Trophoblast cell (in vitro differentiated cells and primary cell): ENCODE results near the gene PPP4C.

ENCODE experiments used
- DNase-seq, 2 donors: peaks; one replicate each; pipeline ENCODE4 v3.0.0-alpha.2; 2016
- H2AFZ ChIP-seq: 2 replicates; pipeline ENCODE4 v1.6.1; 2013; ENCODE audit warnings: low read length, moderate library complexity, mild to moderate bottlenecking; ENCODE audit not compliant: insufficient read depth, poor library complexity
- H2AK5ac ChIP-seq: 2 replicates; pipeline ENCODE4 v1.6.1; 2013; ENCODE audit warnings: mild to moderate bottlenecking, low read length
- H2BK120ac ChIP-seq: 2 replicates; pipeline ENCODE4 v1.6.1; 2013; ENCODE audit warnings: low read length, mild to moderate bottlenecking, moderate library complexity; ENCODE audit not compliant: insufficient read depth, poor library complexity
- H2BK12ac ChIP-seq: 2 replicates; pipeline ENCODE4 v1.6.1; 2013; ENCODE audit warnings: mild to moderate bottlenecking, low read length, moderate library complexity
- H2BK5ac ChIP-seq: 2 replicates; pipeline ENCODE4 v1.6.1; 2013; ENCODE audit warnings: low read length, low read depth, moderate library complexity, mild to moderate bottlenecking; ENCODE audit not compliant: poor library complexity
- H3K14ac ChIP-seq: 2 replicates; pipeline ENCODE4 v1.6.1; 2013; ENCODE audit warnings: mild to moderate bottlenecking, low read length
- H3K18ac ChIP-seq: 2 replicates; pipeline ENCODE4 v1.6.1; 2013; ENCODE audit warnings: mild to moderate bottlenecking, low read length
- H3K23ac ChIP-seq: 2 replicates; pipeline ENCODE4 v1.6.1; 2013; ENCODE audit warnings: low read length
- H3K27ac ChIP-seq: 2 replicates; pipeline ENCODE4 v1.5.1; 2013; ENCODE audit warnings: low read depth, mild to moderate bottlenecking, inconsistent platforms, low read length, moderate library complexity
- H3K27me3 ChIP-seq: 2 replicates; pipeline ENCODE4 v1.6.1; 2013; ENCODE audit warnings: inconsistent platforms, mild to moderate bottlenecking, low read length, moderate library complexity; ENCODE audit not compliant: insufficient read depth
- H3K36me3 ChIP-seq, 2 experiments: 1 replicate in 1 of 2; 2 replicates in 1 of 2; pipeline ENCODE4 v1.6.1; 2013; ENCODE audit warnings: low read length in 2 of 2, mild to moderate bottlenecking in 2 of 2, moderate library complexity in 1 of 2; ENCODE audit not compliant: insufficient read depth in 2 of 2, control insufficient read depth in 1 of 2
- H3K4ac ChIP-seq: 2 replicates; pipeline ENCODE4 v1.6.1; 2013; ENCODE audit warnings: low read depth, mild to moderate bottlenecking, low read length, moderate library complexity
- H3K4me1 ChIP-seq, 2 experiments: 1 replicate in 1 of 2; 2 replicates in 1 of 2; pipeline ENCODE4 v1.6.1; 2013; ENCODE audit warnings: low read length in 2 of 2, mild to moderate bottlenecking in 2 of 2, moderate library complexity in 1 of 2; ENCODE audit not compliant: insufficient read depth in 2 of 2, control insufficient read depth in 1 of 2
- H3K4me2 ChIP-seq: 2 replicates; pipeline ENCODE4 v1.6.1; 2013; ENCODE audit warnings: inconsistent platforms, mild to moderate bottlenecking, low read length, moderate library complexity
- H3K4me3 ChIP-seq: 2 replicates; pipeline ENCODE4 v1.5.1; 2013; ENCODE audit warnings: mild to moderate bottlenecking, low read depth, low read length, inconsistent platforms
- H3K79me1 ChIP-seq: one replicate; pipeline ENCODE4 v1.6.1; 2013; ENCODE audit warnings: low read length
- H3K79me2 ChIP-seq: 2 replicates; pipeline ENCODE4 v1.6.1; 2013; ENCODE audit warnings: low read length, mild to moderate bottlenecking; ENCODE audit not compliant: control insufficient read depth, insufficient read depth, poor library complexity
- H3K9ac ChIP-seq: 2 replicates; pipeline ENCODE4 v1.6.1; 2013; ENCODE audit warnings: mild to moderate bottlenecking, low read length
- H3K9me3 ChIP-seq: 2 replicates; pipeline ENCODE4 v1.6.1; 2013; ENCODE audit warnings: low read depth, mild to moderate bottlenecking, control low read depth, inconsistent platforms, low read length; ENCODE audit not compliant: insufficient read depth
- H4K12ac ChIP-seq: 2 replicates; pipeline ENCODE4 v1.6.1; 2013; ENCODE audit warnings: low read depth, mild to moderate bottlenecking, low read length, moderate library complexity
- H4K8ac ChIP-seq: 2 replicates; pipeline ENCODE4 v1.6.1; 2013; ENCODE audit warnings: low read depth, mild to moderate bottlenecking, low read length, moderate library complexity
- H4K91ac ChIP-seq: one replicate; pipeline ENCODE4 v1.6.1; 2013; ENCODE audit warnings: low read depth, mild to moderate bottlenecking, low read length, moderate library complexity
- WGBS: extraction: QIAGEN DNeasy Blood & Tissue Kit; methylation state at CpG from one replicate; pipeline ENCODE4 v1.1.7; 2013; ENCODE audit warnings: missing lambda C conversion rate; ENCODE audit not compliant: insufficient read length, insufficient coverage; ENCODE audit errors: extremely low coverage; 5-methylcytosine and 5-hydroxymethylcytosine counted together

Gene PPP4C

DNA sequence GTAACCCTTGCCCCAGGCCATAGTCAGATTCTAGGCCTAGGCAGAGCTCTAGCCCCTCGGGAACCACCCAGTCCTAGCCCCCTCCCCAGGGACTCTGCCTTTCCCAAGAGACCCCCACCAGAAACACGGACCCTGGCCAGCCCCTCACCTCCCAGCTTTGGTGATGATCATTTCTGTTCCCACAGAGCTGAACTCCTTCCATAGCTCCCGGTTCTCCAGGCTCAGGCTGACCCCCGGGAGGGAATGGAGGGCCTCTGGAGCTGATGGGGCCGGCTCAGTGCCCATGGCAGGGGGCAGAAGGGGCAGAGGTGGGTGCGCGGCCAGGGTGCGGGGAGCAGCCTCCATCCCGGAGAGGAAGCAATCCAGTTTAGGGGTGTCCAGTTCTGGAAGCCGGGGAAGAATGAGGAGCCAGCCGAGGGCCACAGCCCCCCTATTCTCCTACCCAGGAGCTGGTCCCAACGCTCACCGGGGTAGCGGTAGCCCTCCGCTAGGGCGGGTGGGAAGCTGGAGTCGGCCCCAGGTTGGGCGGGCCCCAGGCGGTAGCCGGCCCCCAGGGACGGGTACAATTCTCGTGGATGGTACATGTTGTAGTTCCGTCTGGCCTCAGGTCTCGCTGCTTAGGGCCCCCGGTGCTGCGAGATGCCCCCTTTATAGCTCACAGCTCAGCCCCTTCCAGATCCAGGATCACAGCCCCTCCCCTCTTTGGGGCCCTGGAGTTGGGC, 15.0 kb downstream of the PPP4C start:
- Histone ChIP-seq H3K79me1 (peaks cover 28% of the 10 kb centered on the region), H3K14ac (peak overlapping the region; percentile 43), H4K91ac (peak overlapping the region; percentile 92), H3K36me3 (peaks cover 6 to 10% of the 10 kb centered on the region in 2 experiments), H3K9ac (no peak overlapping the region), H4K12ac (peak overlapping the region; percentile 31), H3K4me1 (peaks cover 30 to 40% of the 10 kb centered on the region in 2 experiments), H3K4me2 (peak overlapping the region; percentile 71), H3K4me3 (no peak overlapping the region), H3K9me3 (peaks cover 4% of the 10 kb centered on the region), H2AFZ (no peak overlapping the region), H4K8ac (peak overlapping the region; percentile 72), H2BK120ac (peak overlapping the region; percentile 40), H3K4ac (peak overlapping the region; percentile 5), H3K79me2 (peaks cover 10% of the 10 kb centered on the region), H3K27me3 (no peaks in the 10 kb centered on the region), H2BK5ac (peak overlapping the region; percentile 48), H2BK12ac (peak overlapping the region; percentile 89), H3K18ac (peak overlapping the region; percentile 31), H3K27ac (peak overlapping the region; percentile 86), H2AK5ac (peak overlapping the region; percentile 47), H3K23ac (no peak overlapping the region)
- DNase-seq: no peak
- no CpG with 5 or more reads among the region's 26 CpGs for WGBS

DNA sequence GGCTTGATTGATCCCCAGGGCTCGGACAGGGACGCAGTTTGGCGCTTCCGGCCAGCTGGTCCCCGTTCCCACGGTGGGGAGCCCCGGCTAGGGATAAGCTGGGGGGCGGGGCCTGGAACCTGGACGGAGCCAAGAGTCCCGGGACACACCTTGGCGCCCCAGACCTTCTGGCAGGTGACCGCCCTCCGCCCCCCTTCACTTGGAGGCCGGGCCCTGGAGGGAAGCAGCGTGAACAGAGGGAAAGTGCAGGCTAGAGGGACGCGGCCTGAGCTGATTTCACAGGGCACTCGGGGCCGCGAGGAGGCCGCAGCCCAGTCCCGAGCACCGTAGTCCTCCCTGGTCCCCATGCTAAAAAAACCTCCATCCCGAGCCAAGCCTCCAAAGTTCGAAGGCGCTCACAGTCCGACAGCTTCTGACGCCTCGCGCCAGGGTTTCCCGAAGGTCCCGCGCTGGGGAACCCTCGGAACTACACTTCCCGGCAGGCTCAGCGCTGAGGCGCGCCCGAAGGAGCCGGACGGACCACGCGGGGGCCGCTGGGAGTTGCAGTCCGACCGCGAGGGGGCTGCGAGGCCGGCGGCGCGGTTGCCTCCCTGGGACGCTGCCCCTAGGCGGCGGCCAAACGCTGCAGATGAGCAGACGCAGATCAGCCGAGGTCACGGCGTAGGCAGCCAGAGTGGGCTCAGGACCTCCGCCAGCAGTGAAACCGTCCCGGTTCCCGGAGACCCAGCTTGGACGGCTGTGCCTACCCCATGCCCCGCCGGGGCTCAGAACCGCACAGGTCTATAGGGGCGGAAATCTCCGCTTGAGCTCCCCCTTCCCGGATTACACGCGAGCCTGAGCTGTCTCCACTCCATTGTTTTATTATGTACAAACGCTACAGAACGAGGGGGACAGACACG, 15.9 kb downstream of the PPP4C start, which contains the start of gene TBX6:
TSS of gene TBX6 (minus strand) at position 451 of the 899 bp plus-strand sequence. CDS start 731 bp downstream, outside the sequence.
- Histone ChIP-seq H3K79me1 (peaks cover 33% of the 10 kb centered on the region), H2BK12ac (peak within 1 kb of the TSS; percentile 89), H3K4me3 (peak within 1 kb of the TSS; percentile 66), H2AK5ac (peak within 1 kb of the TSS; percentile 81), H4K91ac (peak within 1 kb of the TSS; percentile 92), H3K9me3 (peaks cover 9% of the 10 kb centered on the region), H2BK5ac (peak within 1 kb of the TSS; percentile 52), H3K27me3 (no peaks in the 10 kb centered on the region), H3K4me1 (peaks cover 34 to 44% of the 10 kb centered on the region in 2 experiments), H3K18ac (peak within 1 kb of the TSS; percentile 80), H2AFZ (peak within 1 kb of the TSS; percentile 83), H3K36me3 (peaks cover 3 to 5% of the 10 kb centered on the region in 2 experiments), H3K4me2 (peak within 1 kb of the TSS; percentile 97), H4K12ac (peak within 1 kb of the TSS; percentile 82), H3K4ac (peak within 1 kb of the TSS; percentile 24), H3K14ac (peak within 1 kb of the TSS; percentile 78), H3K9ac (peak within 1 kb of the TSS; percentile 73), H3K27ac (peak within 1 kb of the TSS; percentile 86), H2BK120ac (peak within 1 kb of the TSS; percentile 58), H3K79me2 (peaks cover 12% of the 10 kb centered on the region), H3K23ac (no peak within 1 kb of the TSS), H4K8ac (peak within 1 kb of the TSS; percentile 88)
- peak; percentile 94 to 98 for DNase-seq
- WGBS: no CpG with 5 or more reads among the region's 76 CpGs

DNA sequence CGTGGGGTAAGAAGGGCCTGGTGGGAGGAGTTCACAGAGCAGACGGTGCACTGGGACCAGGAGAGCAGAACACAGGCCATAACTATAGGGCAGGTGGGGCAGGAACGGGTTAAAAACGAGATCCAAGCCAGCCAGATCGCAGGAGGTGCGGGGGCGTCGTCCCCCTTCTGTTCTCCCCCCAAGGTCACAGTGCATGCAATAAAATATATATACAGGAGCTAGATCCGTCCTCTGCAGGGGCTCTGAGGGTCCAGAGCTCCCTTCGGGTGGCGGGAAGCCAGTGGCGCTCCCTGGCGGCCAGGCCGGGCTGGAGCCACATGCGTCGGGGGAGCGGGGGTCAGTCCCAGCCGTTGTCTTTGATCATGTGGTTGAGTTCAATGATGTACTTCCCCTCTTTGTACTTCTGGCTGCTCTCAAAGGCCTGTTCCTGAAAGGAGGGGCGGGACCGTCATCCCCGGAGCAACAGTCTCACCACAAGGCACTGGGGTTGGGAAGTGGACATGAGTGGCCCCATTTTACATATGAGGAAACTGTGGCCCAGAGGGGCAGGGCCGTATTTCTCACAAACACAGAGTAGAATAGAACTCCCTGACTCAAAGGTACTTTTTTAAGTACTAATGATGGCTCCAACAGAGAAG, 16.7 kb downstream of the PPP4C start:
- WGBS: no CpG with 5 or more reads among the region's 22 CpGs
- H3K27ac ChIP-seq: peak overlapping the region; percentile 49
- H4K8ac ChIP-seq: peak overlapping the region; percentile 88

More for the DNA sequence above, 16.7 kb downstream of the PPP4C start:
- no peaks in the 10 kb centered on the region for H3K27me3 ChIP-seq
- peaks cover 12% of the 10 kb centered on the region for H3K79me2 ChIP-seq
- peaks cover 34 to 44% of the 10 kb centered on the region in 2 experiments for H3K4me1 ChIP-seq
- peak overlapping the region; percentile 81 for H2AK5ac ChIP-seq
- H3K4me3 ChIP-seq: peak overlapping the region; percentile 66
- peak overlapping the region; percentile 52 for H2BK5ac ChIP-seq
- peak overlapping the region; percentile 58 for H2BK120ac ChIP-seq
- H3K9ac ChIP-seq: peak overlapping the region; percentile 73
- H4K91ac ChIP-seq: peak overlapping the region; percentile 80
- H3K23ac ChIP-seq: no peak overlapping the region
- H3K9me3 ChIP-seq: peaks cover 12% of the 10 kb centered on the region
- peak overlapping the region; percentile 28 for H2BK12ac ChIP-seq
- peak; percentile 54 to 62 for DNase-seq
- peak overlapping the region; percentile 78 for H3K14ac ChIP-seq
- H2AFZ ChIP-seq: peak overlapping the region; percentile 83
- peak overlapping the region; percentile 72 for H3K18ac ChIP-seq
- peak overlapping the region; percentile 6 for H3K4ac ChIP-seq
- H3K4me2 ChIP-seq: peak overlapping the region; percentile 97
- H3K79me1 ChIP-seq: peaks cover 33% of the 10 kb centered on the region
- H3K36me3 ChIP-seq: peaks cover 2 to 7% of the 10 kb centered on the region in 2 experiments
- H4K12ac ChIP-seq: peak overlapping the region; percentile 82
